ENCODE measurements around the gene AGPAT4. TPM values are rescaled to one million over a fixed set of nuclear protein-coding genes. Genes with fewer than 3 reads are reported as not detected.

AGPAT4 gene
- total RNA-seq, 1 experiment from 2014 or later: 22.0 TPM

GRCh38 chr6:161091151-161091550, 182.7 kb downstream of the AGPAT4 start:
- WGBS (ENCODE audit: extremely low coverage, insufficient read length, low lambda C conversion rate): no CpG with 5 or more reads among the region's 4 CpGs
- Histone ChIP-seq H2BK20ac (ENCODE audit: low read depth, low read length, poor library complexity, severe bottlenecking) (no peak overlapping the region), H2BK15ac (ENCODE audit: low read depth, low read length) (no peak overlapping the region), H4K20me1 (ENCODE audit: control insufficient read depth, insufficient read depth, insufficient read length) (no peaks in the 10 kb centered on the region), H3K9ac (ENCODE audit: extremely low read depth, insufficient read length, low read length) (no peak overlapping the region), H3T11ph (ENCODE audit: low read length) (no peak overlapping the region), H3K23ac (ENCODE audit: insufficient read length, low read depth, low read length) (no peak overlapping the region), H4K8ac (replicated peaks; ENCODE audit: insufficient read length, low read depth, low read length) (no peak overlapping the region), H3K4ac (ENCODE audit: low read depth, low read length) (no peak overlapping the region), H2AK5ac (ENCODE audit: insufficient read length, low read length) (no peak overlapping the region), H2BK120ac (ENCODE audit: low read depth, low read length, poor library complexity, severe bottlenecking) (no peak overlapping the region), H3K18ac (ENCODE audit: insufficient read length, low read depth, low read length) (no peak overlapping the region), H3K14ac (ENCODE audit: insufficient read depth, low read length) (no peak overlapping the region), H3K23me2 (ENCODE audit: insufficient read length, low read depth, low read length, poor library complexity, severe bottlenecking) (no peaks in the 10 kb centered on the region), H3K27ac (ENCODE audit: insufficient read length, low read depth, low read length) (no peak overlapping the region), H3K79me1 (ENCODE audit: insufficient read depth, low read depth, low read length, poor library complexity, severe bottlenecking) (no peaks in the 10 kb centered on the region), H3K56ac (ENCODE audit: insufficient read length, low read depth, low read length) (no peak overlapping the region), H4K5ac (ENCODE audit: insufficient read length, low read depth, low read length) (no peak overlapping the region), H2AFZ (ENCODE audit: low read length) (no peak overlapping the region), H2BK5ac (ENCODE audit: insufficient read length, low read length) (no peak overlapping the region), H3K27me3 (ENCODE audit: insufficient read depth, low read length) (no peaks in the 10 kb centered on the region), H3K9me3 (ENCODE audit: control insufficient read depth, low read depth, low read length) (no peaks in the 10 kb centered on the region), H3K4me1 (ENCODE audit: insufficient read depth, low read length) (no peaks in the 10 kb centered on the region), H2BK12ac (ENCODE audit: insufficient read length, low read depth, low read length) (no peak overlapping the region), H3K4me2 (ENCODE audit: insufficient read depth, insufficient read length, low read length) (no peak overlapping the region), H4K91ac (ENCODE audit: insufficient read length, low read depth, low read length) (no peak overlapping the region), H3K79me2 (ENCODE audit: insufficient read depth, low read length) (no peaks in the 10 kb centered on the region)
- Mint-ChIP-seq H3K4me1 (peaks cover 8 to 12% of the 10 kb centered on the region in 2 experiments), H3K27ac (no peak overlapping the region), H3K9me3 (no peaks in the 10 kb centered on the region), H3K36me3 (ENCODE audit: insufficient read depth in 1 of 3, low read depth in 3 of 3) (peaks cover 19 to 59% (median 44%) of the 10 kb centered on the region in 3 experiments; a peak in 6 of 7 replicates), H3K27me3 (ENCODE audit: low read depth) (no peaks in the 10 kb centered on the region), H3K4me3 (no peak overlapping the region)
- TF ChIP-seq CTCF (conservative IDR thresholded peaks at IDR 0.05): no peak
- DNase-seq: no peak
